Measurements from ENCODE around the gene RABIF. TPM values are rescaled to one million over a fixed set of nuclear protein-coding genes. Genes with fewer than 3 reads are reported as not detected.
A peak's percentile ranks its signal among the peaks of the same experiment; 100 is the strongest.

Gene RABIF
- total and polyA plus RNA-seq, 10 donors: 5.9 to 11.5 (median 9.2) TPM

DNA sequence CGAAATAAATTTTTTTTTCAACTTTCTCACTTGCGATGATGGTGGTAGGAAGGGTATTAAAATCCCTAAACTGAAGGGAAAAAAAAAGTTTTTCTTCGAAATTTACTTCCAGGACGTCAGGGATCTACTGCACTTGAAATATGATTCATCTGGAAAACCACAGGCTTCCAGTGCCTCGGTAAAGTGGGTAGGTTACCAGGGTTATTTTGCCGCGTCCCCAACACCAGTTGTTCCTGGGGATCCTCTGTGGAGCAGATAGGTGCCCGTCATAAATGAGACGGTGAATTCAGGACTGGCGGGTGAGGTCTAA lies 773 bp downstream of the RABIF start:
- WGBS, 5 donors: 1 to 2% (median 2%) methylated on average over 10 of the region's 10 CpGs
- Histone ChIP-seq H3K4me1 (peaks cover 10 to 43% (median 21%) of the 10 kb centered on the region in 6 donors), H3K36me3 (peaks cover 0 to 46% (median 26%) of the 10 kb centered on the region in 6 donors), H3K9me3 (no peaks in the 10 kb centered on the region), H3K27ac (peak overlapping the region; percentile 88 to 100 (median 96)), H3K27me3 (replicated peaks in 1 of 7) (no peaks in the 10 kb centered on the region), H3K4me3 (peak overlapping the region; percentile 61 to 94 (median 77))
- DNase-seq: no peak
- intact Hi-C loops (cut with DNase I; ENCODE audit: low total_unique reads): no loop called here
- TF ChIP-seq CTCF (IDR thresholded peaks at IDR 0.05 in 8 of 11, conservative IDR thresholded peaks at IDR 0.05 in 3 of 11) (peak in 1 of 11 experiments; percentile 5), POLR2AphosphoS5 (IDR thresholded peaks at IDR 0.05) (no peak)

GRCh38 chr1:202880961-202881460 lies 7.9 kb downstream of the RABIF start:
- H3K27ac ChIP-seq: no peak overlapping the region
- no peak for TF ChIP-seq CTCF (IDR thresholded peaks at IDR 0.05 in 8 of 11, conservative IDR thresholded peaks at IDR 0.05 in 3 of 11)
- DNase-seq: no peak
- H3K9me3 ChIP-seq: no peaks in the 10 kb centered on the region
- no peaks in the 10 kb centered on the region for H3K27me3 ChIP-seq (replicated peaks in 1 of 7)
- WGBS, 5 donors: 87 to 94% (median 92%) methylated on average over 10 of the region's 10 CpGs
- intact Hi-C loops (cut with DNase I; ENCODE audit: low total_unique reads): no loop called here
- peaks cover 0 to 72% (median 31%) of the 10 kb centered on the region in 6 donors for H3K36me3 ChIP-seq
- H3K4me3 ChIP-seq: no peak overlapping the region
- peaks cover 0 to 11% (median 0%) of the 10 kb centered on the region in 6 donors for H3K4me1 ChIP-seq

DNA sequence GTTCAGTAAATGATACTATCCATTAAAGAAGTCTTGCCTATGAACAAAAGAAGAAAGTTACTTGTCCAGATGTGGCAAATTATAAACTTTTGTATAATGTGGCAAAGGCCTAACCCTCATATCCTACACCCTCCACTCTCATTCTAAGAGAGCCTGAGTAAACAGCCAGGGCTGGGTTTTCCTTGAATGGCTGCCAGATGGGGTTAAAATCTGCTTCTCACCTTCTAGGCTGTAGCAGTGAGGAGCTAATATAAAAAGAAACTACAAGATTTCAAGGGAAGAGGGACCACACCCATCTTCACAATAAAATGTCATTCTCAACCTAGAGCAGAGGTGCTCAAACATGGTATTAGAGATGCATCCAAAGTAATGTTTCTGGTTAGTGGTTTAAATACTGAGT lies 8.9 kb downstream of the RABIF start:
- Histone ChIP-seq H3K36me3 (peaks cover 0 to 80% (median 33%) of the 10 kb centered on the region in 6 donors), H3K4me1 (peaks cover 0 to 1% (median 0%) of the 10 kb centered on the region in 6 donors), H3K9me3 (no peaks in the 10 kb centered on the region), H3K4me3 (no peak overlapping the region), H3K27me3 (replicated peaks in 1 of 7) (no peaks in the 10 kb centered on the region), H3K27ac (no peak overlapping the region)
- TF ChIP-seq CTCF (IDR thresholded peaks at IDR 0.05 in 8 of 11, conservative IDR thresholded peaks at IDR 0.05 in 3 of 11) (no peak), POLR2A (IDR thresholded peaks at IDR 0.05) (no peak), POLR2AphosphoS5 (IDR thresholded peaks at IDR 0.05) (no peak)
- intact Hi-C loops (cut with DNase I; ENCODE audit: low total_unique reads): no loop called here
- DNase-seq: no peak

GRCh38 chr1:202879128-202879527 lies 9.8 kb downstream of the RABIF start:
- Histone ChIP-seq H3K27ac (no peak overlapping the region), H3K9me3 (no peaks in the 10 kb centered on the region), H3K4me1 (no peaks in the 10 kb centered on the region), H3K27me3 (replicated peaks in 1 of 7) (no peaks in the 10 kb centered on the region), H3K4me3 (no peak overlapping the region), H3K36me3 (peaks cover 0 to 73% (median 33%) of the 10 kb centered on the region in 6 donors)
- intact Hi-C loops (cut with DNase I; ENCODE audit: low total_unique reads): no loop called here
- WGBS, 5 donors: 91 to 100% (median 96%) methylated on average over 1 of the region's 1 CpG
- TF ChIP-seq POLR2A (IDR thresholded peaks at IDR 0.05) (no peak), POLR2AphosphoS5 (IDR thresholded peaks at IDR 0.05) (no peak), CTCF (IDR thresholded peaks at IDR 0.05 in 8 of 11, conservative IDR thresholded peaks at IDR 0.05 in 3 of 11) (no peak)
- DNase-seq: no peak

Measured in spleen (tissue), 11 donors.